ELF-1 (cell line): Measurements from ENCODE around the gene PLEKHM3.
"Not testable (repeated sequence)": the region's sequence is repeated elsewhere in the genome, so short reads cannot be mapped to it uniquely, and the experiment has no call there.

Experiments used
- DNase-seq: peaks from one replicate; pipeline ENCODE4 v3.0.0-alpha.2; 2016; ENCODE audit warnings: low read depth, low spot score

PLEKHM3 gene

GRCh38 chr2:207926133-207926988 lies 99.0 kb downstream of the PLEKHM3 start:
- DNase-seq: no peak

GRCh38 chr2:207925601-207926000 lies 99.7 kb downstream of the PLEKHM3 start:
- no peak for DNase-seq

GRCh38 chr2:207921606-207922005 lies 103.7 kb downstream of the PLEKHM3 start:
- DNase-seq: no peak

- no peak for DNase-seq
Observed at GRCh38 chr2:207920721-207921120, 104.6 kb downstream of the PLEKHM3 start.

DNA sequence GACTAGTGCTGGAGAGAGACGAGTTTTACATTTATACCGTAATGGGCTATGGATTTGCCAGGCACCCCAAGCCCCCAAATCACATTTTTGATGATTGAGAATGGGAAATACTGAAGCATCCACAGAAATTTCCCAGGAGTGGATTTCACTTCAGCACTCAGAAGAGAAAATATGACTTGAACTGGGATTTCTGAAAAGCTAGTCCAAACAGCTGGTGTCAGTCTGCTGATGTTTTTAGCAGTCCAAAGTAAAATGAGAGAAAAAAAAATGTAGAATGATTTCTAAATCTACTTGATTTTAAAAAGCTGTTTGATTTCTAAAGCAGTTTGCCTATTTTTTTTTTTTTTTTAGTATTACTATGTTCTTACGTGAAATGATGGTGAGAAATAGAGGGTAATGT lies 105.0 kb downstream of the PLEKHM3 start:
- no peak for DNase-seq

GRCh38 chr2:207919164-207919919 lies 106.0 kb downstream of the PLEKHM3 start:
- DNase-seq: no peak

DNA sequence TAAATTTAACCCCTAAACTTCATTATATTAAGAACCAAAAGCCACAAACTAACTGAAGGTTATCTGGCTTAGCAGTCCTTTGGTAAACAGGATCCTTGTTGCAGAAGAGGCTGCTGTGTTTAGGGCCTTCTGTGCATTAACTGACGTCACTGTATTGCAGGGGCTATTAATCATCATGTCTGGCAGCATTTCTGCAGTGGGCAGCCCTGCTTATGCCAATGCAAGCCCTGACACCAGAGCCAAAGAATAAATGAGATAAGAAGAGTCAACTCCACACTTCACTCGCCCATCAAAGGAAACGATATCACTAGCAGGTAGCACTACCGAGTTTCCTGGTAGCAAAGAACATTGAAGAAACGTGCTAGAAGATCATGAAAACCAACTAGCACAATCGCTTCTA lies 110.6 kb downstream of the PLEKHM3 start:
- no peak for DNase-seq

DNA sequence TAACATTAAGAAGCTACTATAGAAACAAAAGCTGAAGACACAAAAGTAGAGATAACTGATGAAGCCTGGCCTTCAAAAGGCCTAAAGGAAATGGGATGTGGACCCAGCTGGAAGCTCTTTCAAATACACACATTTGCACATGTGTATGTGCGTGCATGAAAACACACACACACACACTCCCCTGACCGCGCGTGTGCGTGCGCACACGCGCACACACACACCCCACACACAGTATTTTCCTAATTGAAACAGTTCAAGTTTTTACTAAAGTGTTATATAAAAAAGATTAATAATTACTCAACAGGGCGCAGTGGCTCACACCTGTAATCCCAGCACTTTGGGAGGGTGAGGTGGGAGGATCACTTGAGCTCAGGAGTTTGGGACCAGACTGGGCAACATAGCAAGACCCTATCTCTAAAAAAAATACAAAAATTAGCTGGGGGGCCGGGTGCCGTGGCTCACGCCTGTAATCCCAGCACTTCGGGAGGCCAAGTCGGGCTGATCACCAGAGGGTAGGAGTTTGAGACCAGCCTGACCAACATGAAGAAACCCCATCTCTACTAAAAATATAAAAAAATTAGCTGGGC lies 111.5 kb downstream of the PLEKHM3 start:
- DNase-seq: no peak

GRCh38 chr2:207911856-207912255 lies 113.5 kb downstream of the PLEKHM3 start:
- DNase-seq: no peak

- no peak for DNase-seq
Observed at GRCh38 chr2:207911215-207911614, 114.1 kb downstream of the PLEKHM3 start.

DNA sequence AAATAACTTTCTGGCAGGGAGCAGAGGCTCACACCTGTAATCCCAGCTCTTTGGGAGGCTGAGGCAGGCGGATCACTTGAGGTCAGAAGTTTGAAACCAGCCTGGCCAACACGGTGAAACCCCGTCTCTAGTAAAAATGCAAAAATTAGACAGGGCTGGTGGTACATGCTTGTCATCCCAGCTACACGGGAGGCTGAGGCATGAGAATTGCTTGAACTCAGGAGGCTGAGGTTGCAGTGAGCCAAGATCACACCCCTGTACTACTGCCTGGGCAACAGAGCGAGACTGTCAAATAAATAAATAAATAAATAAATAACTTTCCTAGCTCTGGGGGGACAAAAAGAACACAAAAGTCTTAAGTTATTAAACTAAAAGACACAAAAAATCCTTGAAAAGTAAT lies 118.8 kb downstream of the PLEKHM3 start:
- DNase-seq: not testable (repeated sequence)

- DNase-seq: no peak
Observed at GRCh38 chr2:207905546-207905945, 119.8 kb downstream of the PLEKHM3 start.

DNA sequence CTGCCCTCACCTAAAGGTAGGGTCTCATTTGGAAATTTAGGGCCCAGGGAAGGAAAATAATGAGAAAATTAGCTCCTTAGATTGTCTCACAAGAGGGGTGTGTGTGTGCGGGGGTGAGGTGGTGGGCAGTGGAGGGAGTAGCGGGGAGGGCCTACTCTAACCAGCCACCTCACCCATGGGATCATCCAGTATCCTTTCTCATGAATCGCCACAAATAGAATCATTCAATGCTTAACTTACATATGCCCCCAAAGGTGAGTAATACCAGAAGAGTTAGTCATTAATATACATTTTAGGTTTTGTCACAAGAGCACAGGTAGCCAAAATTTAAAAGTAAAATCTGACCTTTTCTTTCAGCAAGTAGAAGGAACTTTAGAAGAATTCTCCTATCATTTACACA lies 122.1 kb downstream of the PLEKHM3 start:
- no peak for DNase-seq

DNA sequence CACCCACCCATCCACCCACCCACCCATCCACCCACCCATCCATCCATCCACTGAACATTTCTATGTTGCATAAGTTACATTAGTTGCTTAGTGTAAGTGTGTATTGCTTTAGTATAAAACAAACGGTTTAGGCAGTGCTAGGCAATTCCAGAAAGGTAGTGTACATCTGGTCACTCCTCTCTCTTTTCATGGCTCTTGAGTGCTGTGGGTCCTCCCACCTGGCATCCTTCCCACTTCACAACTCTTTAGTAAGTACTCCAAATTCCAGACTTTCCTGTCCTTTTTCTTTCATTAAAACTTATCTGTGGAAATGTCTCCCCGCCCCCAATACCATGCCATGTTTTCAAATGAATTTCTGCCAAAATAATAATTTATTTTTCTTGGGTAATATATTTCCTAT lies 122.5 kb downstream of the PLEKHM3 start:
- no peak for DNase-seq

DNA sequence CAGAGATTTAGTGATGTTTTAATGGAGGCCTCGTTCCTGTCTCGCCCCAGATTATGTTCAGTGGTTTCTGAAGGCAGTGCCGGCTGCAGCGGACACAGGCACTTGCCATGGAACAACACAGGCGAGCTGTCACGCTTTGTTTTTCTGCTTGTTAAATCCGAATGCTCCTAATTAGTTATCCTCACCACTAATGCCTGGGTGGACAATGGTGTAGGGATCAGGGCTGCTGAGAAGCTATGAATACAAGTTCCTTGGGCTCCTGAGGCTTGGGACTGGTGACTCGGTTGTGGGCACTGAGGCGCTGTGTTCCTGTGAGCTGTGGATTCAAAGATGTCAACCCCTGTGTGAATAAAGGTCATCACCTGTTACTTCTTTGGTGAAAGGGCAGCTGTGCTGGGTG lies 123.5 kb downstream of the PLEKHM3 start:
- no peak for DNase-seq

DNA sequence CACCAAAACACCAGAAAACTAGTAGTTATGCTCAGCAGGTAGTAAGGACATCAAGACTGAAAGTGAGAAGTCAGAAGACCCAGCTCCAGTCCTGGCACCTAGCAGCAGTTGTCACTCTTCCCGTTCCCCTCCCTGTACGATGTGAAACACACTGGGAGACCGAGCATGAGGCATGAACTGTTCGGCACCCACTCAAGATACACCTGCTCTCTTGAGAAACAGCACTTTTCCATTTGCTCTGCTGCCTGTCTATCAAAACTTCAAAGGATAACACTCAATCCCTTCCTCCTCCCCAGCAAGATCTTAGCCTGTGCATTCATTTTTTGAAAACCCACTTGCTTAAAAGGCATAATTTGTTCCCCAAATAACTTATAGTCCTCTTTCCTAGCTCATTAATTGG lies 123.9 kb downstream of the PLEKHM3 start:
- DNase-seq: no peak

DNA sequence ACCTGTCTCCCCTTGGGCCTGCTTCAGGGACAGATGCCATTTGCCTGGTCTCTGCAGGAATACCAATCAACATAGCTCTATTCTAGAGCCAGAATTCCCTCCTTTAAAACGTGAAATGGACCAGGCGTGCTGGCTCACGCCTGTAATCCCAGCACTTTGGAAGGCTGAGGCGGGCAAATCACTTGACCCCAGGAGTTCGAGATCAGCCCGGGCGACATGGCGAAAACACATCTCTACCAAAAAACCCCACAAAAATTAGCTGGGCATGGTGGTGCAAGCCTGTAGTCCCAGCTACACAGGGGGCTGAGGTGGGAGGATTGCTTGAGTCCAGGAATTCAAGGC lies 127.0 kb downstream of the PLEKHM3 start:
- no peak for DNase-seq

GRCh38 chr2:207897541-207898353 lies 127.6 kb downstream of the PLEKHM3 start:
- no peak for DNase-seq

- peak; percentile 63 for DNase-seq
Observed at GRCh38 chr2:207896525-207897285, 128.6 kb downstream of the PLEKHM3 start.

DNA sequence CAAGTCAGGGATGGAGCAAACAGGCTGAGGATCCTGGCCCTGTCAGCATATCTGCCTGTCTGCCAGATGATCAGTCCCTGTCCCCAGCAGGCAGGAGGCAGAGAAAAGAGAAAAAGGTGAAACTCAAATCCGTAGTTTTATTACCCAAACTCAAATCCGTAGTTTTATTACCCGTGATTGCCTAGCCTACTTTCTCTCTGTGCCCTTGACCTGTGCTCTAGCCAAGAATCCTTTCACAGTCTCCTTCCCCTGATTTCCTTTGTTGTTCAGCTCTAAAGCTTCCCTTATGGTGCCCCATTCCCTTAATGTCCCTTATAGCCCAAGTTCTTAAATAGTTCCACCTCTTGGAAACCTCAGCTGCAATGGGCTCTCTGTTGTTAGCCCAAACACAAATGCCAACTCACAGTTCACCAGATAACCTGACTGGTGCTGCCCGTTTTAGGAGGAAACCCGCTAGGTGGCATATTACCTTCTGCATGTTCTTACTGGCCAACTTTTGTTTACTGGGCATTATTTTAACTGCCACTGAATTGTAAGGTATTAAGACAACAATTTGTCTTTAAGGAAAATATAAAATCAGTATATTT lies 130.0 kb downstream of the PLEKHM3 start:
- no peak for DNase-seq
